ENCODE results near the gene HTT-AS. TPM values are rescaled to one million over a fixed set of nuclear protein-coding genes. Genes with fewer than 3 reads are reported as not detected.

HTT-AS gene
- total RNA-seq, 1 donor from 2014 or later = not detected

GRCh38 chr4:3030566-3031356 is 43.6 kb downstream of the HTT-AS start:
- TF ChIP-seq, protein P1, sequence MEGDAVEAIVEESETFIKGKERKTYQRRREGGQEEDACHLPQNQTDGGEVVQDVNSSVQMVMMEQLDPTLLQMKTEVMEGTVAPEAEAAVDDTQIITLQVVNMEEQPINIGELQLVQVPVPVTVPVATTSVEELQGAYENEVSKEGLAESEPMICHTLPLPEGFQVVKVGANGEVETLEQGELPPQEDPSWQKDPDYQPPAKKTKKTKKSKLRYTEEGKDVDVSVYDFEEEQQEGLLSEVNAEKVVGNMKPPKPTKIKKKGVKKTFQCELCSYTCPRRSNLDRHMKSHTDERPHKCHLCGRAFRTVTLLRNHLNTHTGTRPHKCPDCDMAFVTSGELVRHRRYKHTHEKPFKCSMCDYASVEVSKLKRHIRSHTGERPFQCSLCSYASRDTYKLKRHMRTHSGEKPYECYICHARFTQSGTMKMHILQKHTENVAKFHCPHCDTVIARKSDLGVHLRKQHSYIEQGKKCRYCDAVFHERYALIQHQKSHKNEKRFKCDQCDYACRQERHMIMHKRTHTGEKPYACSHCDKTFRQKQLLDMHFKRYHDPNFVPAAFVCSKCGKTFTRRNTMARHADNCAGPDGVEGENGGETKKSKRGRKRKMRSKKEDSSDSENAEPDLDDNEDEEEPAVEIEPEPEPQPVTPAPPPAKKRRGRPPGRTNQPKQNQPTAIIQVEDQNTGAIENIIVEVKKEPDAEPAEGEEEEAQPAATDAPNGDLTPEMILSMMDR (IDR thresholded peaks at IDR 0.05) = no peak
- no peaks in the 10 kb centered on the region for H3K4me1 ChIP-seq
- H3K4me3 ChIP-seq = no peak overlapping the region
- intact Hi-C loops (cut with DNase I) = no loop called here
- no peak overlapping the region for H3K27ac ChIP-seq
- ATAC-seq = peak; percentile 21 to 28
- H3K36me3 ChIP-seq = no peaks in the 10 kb centered on the region
- no peak for DNase-seq
- no peaks in the 10 kb centered on the region for H3K9me3 ChIP-seq
- H3K27me3 ChIP-seq (ENCODE audit: low read depth) = no peaks in the 10 kb centered on the region

DNA sequence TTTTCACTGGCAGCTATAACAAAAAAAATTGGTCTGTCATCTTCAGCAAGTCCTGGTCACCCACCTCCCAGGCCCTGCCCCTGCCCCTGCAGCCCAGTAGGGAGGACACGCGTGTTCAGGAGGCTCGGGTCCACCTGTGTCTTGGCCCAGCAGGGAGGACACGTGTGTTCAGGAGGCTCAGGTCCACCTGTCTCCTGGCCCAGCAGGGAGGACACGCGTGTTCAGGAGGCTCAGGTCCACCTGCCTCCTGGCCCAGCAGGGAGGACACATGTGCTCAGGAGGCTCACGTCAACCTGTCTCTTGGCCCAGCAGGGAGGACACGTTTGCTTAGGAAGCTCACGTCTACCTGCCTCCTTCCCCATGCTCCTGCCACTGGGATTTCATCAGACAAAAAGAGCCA is 44.9 kb downstream of the HTT-AS start:
- intact Hi-C loops (cut with DNase I) = no loop called here
- no peak for DNase-seq
- no peak overlapping the region for H3K4me3 ChIP-seq

DNA sequence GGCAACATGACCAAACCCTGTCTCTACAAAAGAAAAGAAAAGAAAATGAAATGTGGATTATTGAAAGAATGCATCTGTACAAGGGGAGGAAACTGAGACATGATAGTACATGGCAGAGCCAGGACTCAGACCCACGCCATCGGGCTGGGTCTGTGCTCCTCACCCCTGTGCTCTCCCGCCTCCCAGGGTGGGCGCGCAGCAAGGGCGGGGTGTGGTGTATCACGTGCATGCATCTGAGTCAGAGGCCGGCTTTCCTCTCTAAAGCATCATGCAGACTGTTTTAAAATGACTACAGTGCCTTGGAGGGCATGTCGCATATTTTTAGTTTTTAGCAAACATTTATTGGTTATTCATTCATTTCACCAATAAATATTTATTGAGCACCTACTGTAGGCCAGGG is 47.8 kb downstream of the HTT-AS start:
- no peaks in the 10 kb centered on the region for H3K27me3 ChIP-seq (ENCODE audit: low read depth)
- H3K36me3 ChIP-seq = no peaks in the 10 kb centered on the region
- no peaks in the 10 kb centered on the region for H3K9me3 ChIP-seq
- DNase-seq (no peak), ATAC-seq (no peak)
- H3K4me1 ChIP-seq = no peaks in the 10 kb centered on the region
- H3K4me3 ChIP-seq = no peak overlapping the region
- TF ChIP-seq, protein P1 (IDR thresholded peaks at IDR 0.05) = no peak
- no peak overlapping the region for H3K27ac ChIP-seq
- intact Hi-C loops (cut with DNase I) = no loop called here

More for the DNA sequence above, 44.9 kb downstream of the HTT-AS start:
- no peak for ATAC-seq
- no peaks in the 10 kb centered on the region for H3K36me3 ChIP-seq
- H3K27me3 ChIP-seq (ENCODE audit: low read depth) = no peaks in the 10 kb centered on the region
- H3K9me3 ChIP-seq = no peaks in the 10 kb centered on the region
- TF ChIP-seq, protein P1 (IDR thresholded peaks at IDR 0.05) = no peak
- no peaks in the 10 kb centered on the region for H3K4me1 ChIP-seq
- no peak overlapping the region for H3K27ac ChIP-seq

GRCh38 chr4:3025881-3026280 is 48.5 kb downstream of the HTT-AS start:
- ATAC-seq = no peak
- TF ChIP-seq, protein P1 (IDR thresholded peaks at IDR 0.05) = no peak
- H3K4me3 ChIP-seq = no peak overlapping the region
- H3K27me3 ChIP-seq (ENCODE audit: low read depth) = no peaks in the 10 kb centered on the region
- H3K9me3 ChIP-seq = no peaks in the 10 kb centered on the region
- intact Hi-C loops (cut with DNase I) = no loop called here
- no peaks in the 10 kb centered on the region for H3K36me3 ChIP-seq
- no peak overlapping the region for H3K27ac ChIP-seq
- H3K4me1 ChIP-seq = no peaks in the 10 kb centered on the region
- no peak for DNase-seq

GRCh38 chr4:3022651-3023050 is 51.7 kb downstream of the HTT-AS start:
- no peak overlapping the region for H3K4me3 ChIP-seq
- no peaks in the 10 kb centered on the region for H3K27me3 ChIP-seq (ENCODE audit: low read depth)
- ATAC-seq (no peak), DNase-seq (no peak)
- no peaks in the 10 kb centered on the region for H3K9me3 ChIP-seq
- H3K36me3 ChIP-seq = no peaks in the 10 kb centered on the region
- TF ChIP-seq, protein P1 (IDR thresholded peaks at IDR 0.05) = no peak
- no peak overlapping the region for H3K27ac ChIP-seq
- no peaks in the 10 kb centered on the region for H3K4me1 ChIP-seq
- intact Hi-C loops (cut with DNase I) = no loop called here

Data from lower lobe of right lung (tissue), 2 donors.